Stimulated activated CD8-positive, alpha-beta memory T cell treated with anti-CD3 and anti-CD28 coated beads, Interleukin-15, amount 100 ng/mL, for 48 hours (primary cell): Measurements from ENCODE around the gene FOLR3.
"Not testable (repeated sequence)": the region's sequence is repeated elsewhere in the genome, so short reads cannot be mapped to it uniquely, and the experiment has no call there.

Source experiments
- DNase-seq, 2 donors: peaks; one replicate each; pipeline ENCODE4 v3.0.0-alpha.2; 2020; ENCODE audit warnings: low read depth in 2 of 2

Gene FOLR3

DNA sequence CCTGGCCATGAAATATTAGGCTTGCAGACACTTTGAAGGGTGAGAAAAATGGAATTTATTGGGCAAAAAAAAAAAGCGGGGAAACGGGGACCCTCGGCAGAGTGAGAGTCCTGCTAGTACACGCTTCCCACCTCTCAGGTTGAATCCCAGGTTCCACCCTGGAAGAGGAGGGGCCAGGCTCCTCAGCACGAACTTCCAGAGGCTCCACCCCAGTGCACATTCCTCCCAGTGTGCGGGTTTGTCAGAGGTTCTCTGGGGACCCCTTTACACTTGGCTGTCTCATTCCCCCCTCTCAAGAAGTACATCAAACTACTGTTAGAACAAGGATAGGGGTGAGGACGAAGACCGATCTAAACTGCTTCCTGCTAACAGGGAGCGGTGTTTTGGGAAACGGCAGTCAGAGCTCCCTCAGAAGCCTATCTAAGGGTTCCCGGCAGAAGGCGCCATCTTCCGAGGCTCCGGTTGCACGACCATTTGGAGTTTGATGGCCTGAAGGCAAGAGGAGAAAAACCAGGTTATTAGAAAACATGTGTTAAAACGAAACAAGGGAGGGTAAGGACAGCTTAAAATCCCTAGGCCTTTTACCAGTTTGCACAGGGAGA lies 27.5 kb downstream of the FOLR3 start:
- DNase-seq = no peak

DNA sequence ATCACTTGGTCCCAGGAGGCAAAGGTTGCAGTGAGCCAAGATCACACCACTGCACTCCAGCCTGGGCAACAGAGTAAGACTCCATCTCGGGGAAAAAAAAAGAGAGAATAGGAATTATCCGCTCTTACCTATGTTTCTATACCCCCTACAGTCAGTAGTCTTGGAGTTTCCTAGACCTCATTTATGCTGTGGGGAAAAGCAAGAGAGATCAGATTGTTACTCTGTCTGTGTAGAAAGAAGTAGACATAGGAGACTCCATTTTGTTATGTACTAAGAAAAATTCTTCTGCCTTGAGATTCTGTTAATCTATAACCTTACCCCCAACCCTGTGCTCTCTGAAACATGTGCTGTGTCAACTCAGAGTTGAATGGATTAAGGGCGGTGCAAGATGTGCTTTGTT lies 28.7 kb downstream of the FOLR3 start:
- DNase-seq = not testable (repeated sequence)

- not testable (repeated sequence) for DNase-seq
Observed at GRCh38 chr11:72169046-72169555, 33.6 kb downstream of the FOLR3 start.

DNA sequence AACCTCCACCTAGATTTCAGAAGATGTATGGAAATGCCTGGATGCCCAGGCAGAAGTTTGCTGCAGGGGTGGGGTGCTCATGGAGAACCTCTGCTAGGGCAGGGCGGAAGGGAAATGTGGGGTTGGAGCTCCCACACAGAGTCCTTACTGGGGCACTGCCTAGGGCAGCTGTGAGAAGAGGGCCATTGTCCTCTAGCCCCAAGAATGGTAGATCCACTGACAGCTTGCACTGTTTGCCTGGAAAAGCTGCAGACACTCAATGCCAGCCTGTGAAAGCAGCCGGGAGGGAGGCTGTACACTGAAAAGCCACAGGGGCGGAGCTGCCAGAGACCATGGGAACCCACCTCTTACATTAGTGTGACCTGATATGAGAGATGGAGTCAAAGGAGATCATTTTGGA lies 34.2 kb downstream of the FOLR3 start:
- DNase-seq = not testable (repeated sequence)

GRCh38 chr11:72172043-72172442 lies 36.5 kb downstream of the FOLR3 start:
- not testable (repeated sequence) for DNase-seq

GRCh38 chr11:72173291-72173690 lies 37.8 kb downstream of the FOLR3 start:
- DNase-seq = no peak

GRCh38 chr11:72174302-72175070 lies 39.0 kb downstream of the FOLR3 start:
- no peak for DNase-seq

DNA sequence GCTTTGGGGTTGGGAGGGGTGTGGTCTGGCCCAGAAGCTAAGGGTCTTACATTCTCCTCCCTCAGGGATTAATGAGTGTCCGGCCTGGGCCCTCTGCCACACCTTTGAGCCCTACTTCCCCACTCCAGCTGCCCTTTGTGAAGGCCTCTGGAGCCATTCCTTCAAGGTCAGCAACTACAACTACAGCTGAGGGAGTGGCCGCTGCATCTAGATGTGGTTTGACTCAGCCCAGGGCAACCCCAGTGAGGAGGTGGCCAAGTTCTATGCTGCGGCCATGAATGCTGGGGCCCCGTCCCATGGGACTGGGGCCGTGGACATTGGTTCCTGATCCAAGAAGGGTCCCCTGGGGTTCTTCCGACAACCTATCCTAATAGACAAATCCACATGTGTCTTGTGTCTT lies 42.1 kb downstream of the FOLR3 start:
- no peak for DNase-seq

- no peak for DNase-seq
Observed at GRCh38 chr11:72179049-72179803, 43.7 kb downstream of the FOLR3 start.

DNA sequence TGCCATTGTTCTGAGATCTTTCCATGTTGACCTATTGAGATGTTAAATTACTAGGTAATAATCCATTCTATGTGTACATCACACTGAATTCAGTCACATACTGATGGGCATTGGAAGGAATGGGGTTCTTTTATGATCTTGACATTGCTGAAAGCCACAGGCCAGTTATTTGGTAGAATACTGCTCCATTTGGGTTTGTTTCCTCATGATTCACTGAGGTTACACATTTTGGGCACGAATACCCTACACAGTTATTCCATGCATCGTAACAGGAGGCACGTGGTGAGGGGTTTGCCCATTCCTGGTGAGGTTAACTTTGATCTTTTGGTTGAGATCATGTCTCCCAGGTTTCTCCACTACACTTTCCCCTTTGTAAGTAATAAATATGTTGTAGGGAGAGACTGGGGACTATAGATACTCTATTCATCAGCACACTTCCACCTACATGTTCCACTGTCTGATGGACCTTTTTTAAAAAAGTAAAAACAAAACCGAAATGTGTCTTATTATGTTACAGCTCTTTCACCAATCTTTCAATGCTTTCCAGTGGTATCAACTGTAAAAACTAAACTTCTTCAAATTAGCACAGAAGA lies 44.4 kb downstream of the FOLR3 start:
- DNase-seq = peak in 1 of 2 donors; percentile 2

DNA sequence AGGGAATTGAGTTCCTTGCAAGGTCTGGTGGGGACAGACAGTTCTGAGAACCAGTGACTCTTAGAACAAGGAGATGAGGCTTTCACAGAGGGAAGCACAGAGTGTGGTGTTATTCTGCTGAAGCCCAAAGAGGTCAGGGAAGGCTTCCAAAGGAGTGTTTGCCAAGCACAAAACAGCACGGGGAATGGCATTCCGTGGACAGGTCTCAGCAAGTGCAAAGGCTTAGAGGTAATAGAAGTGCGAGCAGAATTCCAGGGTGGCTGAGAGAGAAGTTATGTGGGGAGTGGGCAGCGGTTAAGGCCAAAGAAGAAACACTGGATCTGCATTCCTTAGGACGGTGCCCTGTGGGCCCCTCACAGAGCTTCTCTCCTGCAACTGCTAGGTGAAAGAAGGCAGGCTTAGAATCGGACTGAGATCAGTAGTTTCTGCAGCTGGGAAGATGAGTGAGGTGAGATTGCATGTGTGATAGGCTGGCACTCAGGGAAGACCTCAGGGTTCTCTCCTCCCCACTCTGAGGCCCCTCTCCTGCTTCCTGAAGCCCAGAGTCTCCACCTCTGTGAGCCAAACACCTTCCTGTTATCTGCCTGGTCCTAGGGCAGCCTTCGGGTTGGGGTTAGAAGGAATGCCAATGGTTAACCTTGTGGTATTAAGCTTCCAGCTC lies 45.5 kb downstream of the FOLR3 start:
- not testable (repeated sequence) for DNase-seq

- DNase-seq = not testable (repeated sequence)
Observed at GRCh38 chr11:72181553-72181958, 46.0 kb downstream of the FOLR3 start.

DNA sequence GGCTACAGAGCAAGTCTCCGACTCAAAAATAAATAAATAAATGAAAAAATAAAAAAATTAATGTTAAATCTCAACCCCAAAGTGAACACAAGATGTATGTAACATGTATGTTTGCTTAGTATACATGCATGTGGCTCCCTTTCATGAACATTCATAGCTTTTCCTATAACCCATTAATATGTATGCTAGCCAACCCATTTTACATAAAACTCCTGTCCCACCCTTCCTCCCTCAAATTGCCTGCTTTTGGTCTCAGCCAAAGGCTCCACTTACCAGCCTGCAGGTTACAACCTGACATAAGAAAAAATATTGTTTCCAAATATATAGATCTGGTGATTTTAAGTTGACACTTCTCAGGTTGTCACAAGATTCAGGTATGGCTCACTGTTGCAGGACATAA lies 52.7 kb downstream of the FOLR3 start:
- no peak for DNase-seq
